PFSK-1 (cell line): ENCODE measurements around the gene NLRC3.

Experiments
- FOXP2 ChIP-seq: optimal IDR thresholded peaks from 2 replicates; pipeline ENCODE3; 2011; ENCODE audit warnings: borderline replicate concordance, control low read depth, inconsistent platforms; ENCODE audit not compliant: insufficient read depth; ENCODE audit errors: extremely low read length, extremely low read depth
- POLR2AphosphoS5 ChIP-seq: IDR thresholded peaks from 2 replicates; pipeline ENCODE4 v1.6.1; 2012; ENCODE audit warnings: low read depth, mild to moderate bottlenecking, control low read depth, low read length, moderate library complexity
- SIN3A ChIP-seq: IDR thresholded peaks from 2 replicates; pipeline ENCODE4 v1.6.1; 2012; ENCODE audit warnings: mild to moderate bottlenecking, low read length, moderate library complexity, borderline replicate concordance; ENCODE audit not compliant: insufficient read depth
- TAF1 ChIP-seq: IDR thresholded peaks from 2 replicates; pipeline ENCODE4 v1.6.1; 2012; ENCODE audit warnings: low read length, control low read depth, borderline replicate concordance; ENCODE audit not compliant: insufficient read depth
- TF ChIP-seq, protein P1 (sequence below), 2 experiments: IDR thresholded peaks; 2 replicates each; pipeline versions ENCODE4 v1.6.1 to v1.8.0; 2011 to 2012; ENCODE audit warnings: low read depth in 2 of 2, low read length in 2 of 2, control low read depth in 1 of 2, inconsistent platforms in 1 of 2, mild to moderate bottlenecking in 1 of 2, moderate library complexity in 1 of 2; ENCODE audit not compliant: insufficient read depth in 1 of 2

The NLRC3 gene

GRCh38 chr16:3583303-3584038, 6.3 kb upstream of the NLRC3 start:
- TF ChIP-seq FOXP2 (no peak), TAF1 (no peak), POLR2AphosphoS5 (no peak), SIN3A (no peak)
- TF ChIP-seq, protein P1, sequence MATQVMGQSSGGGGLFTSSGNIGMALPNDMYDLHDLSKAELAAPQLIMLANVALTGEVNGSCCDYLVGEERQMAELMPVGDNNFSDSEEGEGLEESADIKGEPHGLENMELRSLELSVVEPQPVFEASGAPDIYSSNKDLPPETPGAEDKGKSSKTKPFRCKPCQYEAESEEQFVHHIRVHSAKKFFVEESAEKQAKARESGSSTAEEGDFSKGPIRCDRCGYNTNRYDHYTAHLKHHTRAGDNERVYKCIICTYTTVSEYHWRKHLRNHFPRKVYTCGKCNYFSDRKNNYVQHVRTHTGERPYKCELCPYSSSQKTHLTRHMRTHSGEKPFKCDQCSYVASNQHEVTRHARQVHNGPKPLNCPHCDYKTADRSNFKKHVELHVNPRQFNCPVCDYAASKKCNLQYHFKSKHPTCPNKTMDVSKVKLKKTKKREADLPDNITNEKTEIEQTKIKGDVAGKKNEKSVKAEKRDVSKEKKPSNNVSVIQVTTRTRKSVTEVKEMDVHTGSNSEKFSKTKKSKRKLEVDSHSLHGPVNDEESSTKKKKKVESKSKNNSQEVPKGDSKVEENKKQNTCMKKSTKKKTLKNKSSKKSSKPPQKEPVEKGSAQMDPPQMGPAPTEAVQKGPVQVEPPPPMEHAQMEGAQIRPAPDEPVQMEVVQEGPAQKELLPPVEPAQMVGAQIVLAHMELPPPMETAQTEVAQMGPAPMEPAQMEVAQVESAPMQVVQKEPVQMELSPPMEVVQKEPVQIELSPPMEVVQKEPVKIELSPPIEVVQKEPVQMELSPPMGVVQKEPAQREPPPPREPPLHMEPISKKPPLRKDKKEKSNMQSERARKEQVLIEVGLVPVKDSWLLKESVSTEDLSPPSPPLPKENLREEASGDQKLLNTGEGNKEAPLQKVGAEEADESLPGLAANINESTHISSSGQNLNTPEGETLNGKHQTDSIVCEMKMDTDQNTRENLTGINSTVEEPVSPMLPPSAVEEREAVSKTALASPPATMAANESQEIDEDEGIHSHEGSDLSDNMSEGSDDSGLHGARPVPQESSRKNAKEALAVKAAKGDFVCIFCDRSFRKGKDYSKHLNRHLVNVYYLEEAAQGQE (IDR thresholded peaks at IDR 0.05; ENCODE audit: insufficient read depth in 1 of 2, low read depth in 2 of 2, low read length in 2 of 2) = no peak

GRCh38 chr16:3582276-3583165, 5.3 kb upstream of the NLRC3 start:
- no peak for TF ChIP-seq SIN3A
- TF ChIP-seq FOXP2 = no peak
- TF ChIP-seq TAF1 = no peak

GRCh38 chr16:3581392-3581791, 4.2 kb upstream of the NLRC3 start:
- TF ChIP-seq TAF1 (no peak), FOXP2 (no peak), POLR2AphosphoS5 (no peak), SIN3A (no peak)
- TF ChIP-seq, protein P1 (IDR thresholded peaks at IDR 0.05; ENCODE audit: insufficient read depth in 1 of 2, low read depth in 2 of 2, low read length in 2 of 2) = no peak

- TF ChIP-seq SIN3A = no peak
- TF ChIP-seq TAF1 = no peak
- no peak for TF ChIP-seq POLR2AphosphoS5
- TF ChIP-seq FOXP2 = no peak
- TF ChIP-seq, protein P1 (IDR thresholded peaks at IDR 0.05; ENCODE audit: insufficient read depth in 1 of 2, low read depth in 2 of 2, low read length in 2 of 2) = no peak
These were observed 3.5 kb upstream of the NLRC3 start for GRCh38 chr16:3580686-3581085.

DNA sequence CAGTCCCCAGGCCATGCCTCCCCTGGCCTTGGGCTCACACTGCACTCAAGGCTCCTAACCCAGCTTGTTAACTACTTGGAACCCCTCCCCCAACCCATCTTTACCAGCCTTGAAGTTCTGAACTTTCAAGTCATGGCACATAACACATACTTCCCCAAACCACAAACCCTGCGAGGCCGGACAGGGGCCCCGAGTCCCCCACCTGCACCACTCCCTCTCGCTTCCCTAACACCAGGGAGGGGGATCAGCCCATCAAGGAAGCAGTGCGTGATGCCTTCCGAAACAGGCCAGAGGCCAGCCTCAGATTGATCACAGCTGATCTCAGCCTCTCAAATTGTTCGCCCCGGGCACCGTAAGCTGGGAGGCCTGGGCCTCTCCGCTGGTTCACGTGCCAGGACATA, 3.0 kb upstream of the NLRC3 start:
- TF ChIP-seq FOXP2 (no peak), TAF1 (no peak), POLR2AphosphoS5 (no peak), SIN3A (no peak)
- TF ChIP-seq, protein P1 (IDR thresholded peaks at IDR 0.05; ENCODE audit: insufficient read depth in 1 of 2, low read depth in 2 of 2, low read length in 2 of 2) = no peak
